SU-DHL-6 (cell line): ENCODE data around the gene DENND2A.

Experiments
- EZH2phosphoT487 ChIP-seq: fragments of 200-600 bp; sonication (generic), shearing (Covaris generic); conservative IDR thresholded peaks from 2 replicates; pipeline ENCODE4 v1.6.1; 2018; ENCODE audit warnings: mild to moderate bottlenecking, antibody characterized with exemption, low read length, moderate library complexity, mixed read lengths
- TF ChIP-seq, protein P1 (sequence below): fragments of 200-600 bp; sonication (generic); IDR thresholded peaks from one replicate; pipeline ENCODE4 v1.5.1; 2017; ENCODE audit warnings: antibody characterized with exemption, mild to moderate bottlenecking, low read length, moderate library complexity; ENCODE audit not compliant: insufficient read depth, poor library complexity, severe bottlenecking

- no peak for TF ChIP-seq EZH2phosphoT487
- TF ChIP-seq, protein P1, sequence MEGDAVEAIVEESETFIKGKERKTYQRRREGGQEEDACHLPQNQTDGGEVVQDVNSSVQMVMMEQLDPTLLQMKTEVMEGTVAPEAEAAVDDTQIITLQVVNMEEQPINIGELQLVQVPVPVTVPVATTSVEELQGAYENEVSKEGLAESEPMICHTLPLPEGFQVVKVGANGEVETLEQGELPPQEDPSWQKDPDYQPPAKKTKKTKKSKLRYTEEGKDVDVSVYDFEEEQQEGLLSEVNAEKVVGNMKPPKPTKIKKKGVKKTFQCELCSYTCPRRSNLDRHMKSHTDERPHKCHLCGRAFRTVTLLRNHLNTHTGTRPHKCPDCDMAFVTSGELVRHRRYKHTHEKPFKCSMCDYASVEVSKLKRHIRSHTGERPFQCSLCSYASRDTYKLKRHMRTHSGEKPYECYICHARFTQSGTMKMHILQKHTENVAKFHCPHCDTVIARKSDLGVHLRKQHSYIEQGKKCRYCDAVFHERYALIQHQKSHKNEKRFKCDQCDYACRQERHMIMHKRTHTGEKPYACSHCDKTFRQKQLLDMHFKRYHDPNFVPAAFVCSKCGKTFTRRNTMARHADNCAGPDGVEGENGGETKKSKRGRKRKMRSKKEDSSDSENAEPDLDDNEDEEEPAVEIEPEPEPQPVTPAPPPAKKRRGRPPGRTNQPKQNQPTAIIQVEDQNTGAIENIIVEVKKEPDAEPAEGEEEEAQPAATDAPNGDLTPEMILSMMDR, result no peak
Measured at GRCh38 chr7:140686921-140687320, 46.3 kb upstream of the DENND2A start.
